Stimulated activated CD4-positive, alpha-beta T cell treated with anti-CD3 and anti-CD28 coated beads, Interleukin-4, amount 100 ng/mL, for 4 hours (primary cell): Measurements from ENCODE around the gene BBC3.
"Not testable (repeated sequence)": the region's sequence is repeated elsewhere in the genome, so short reads cannot be mapped to it uniquely, and the experiment has no call there.

Experiments used
- DNase-seq, 2 experiments: peaks; one replicate each; pipeline ENCODE4 v3.0.0-alpha.2; 2020

Gene BBC3

GRCh38 chr19:47257411-47258169, 26.6 kb upstream of the BBC3 start:
- no peak for DNase-seq

GRCh38 chr19:47256693-47257410, 25.9 kb upstream of the BBC3 start:
- peak; percentile 99 to 100 for DNase-seq

GRCh38 chr19:47255879-47256692, 25.1 kb upstream of the BBC3 start, which contains the start of gene CCDC9:
CCDC9 (plus strand) TSS chr19:47256525; CDS start chr19:47258401, 1,876 bp downstream.
- DNase-seq: peak; percentile 26 to 92

GRCh38 chr19:47253970-47254369, 23.0 kb upstream of the BBC3 start:
- DNase-seq: no peak

GRCh38 chr19:47253467-47253881, 22.5 kb upstream of the BBC3 start:
- DNase-seq: no peak

GRCh38 chr19:47253016-47253415, 22.0 kb upstream of the BBC3 start:
- DNase-seq: not testable (repeated sequence)

- peak; percentile 70 to 82 for DNase-seq
Measured at GRCh38 chr19:47247308-47247990, 16.4 kb upstream of the BBC3 start.

- peak; percentile 87 to 90 for DNase-seq
Measured at GRCh38 chr19:47243776-47244547, 13.0 kb upstream of the BBC3 start.

GRCh38 chr19:47243364-47243775, 12.4 kb upstream of the BBC3 start:
- DNase-seq: no peak

GRCh38 chr19:47241919-47242577, 11.0 kb upstream of the BBC3 start:
- no peak for DNase-seq

GRCh38 chr19:47240996-47241918, 10.3 kb upstream of the BBC3 start:
- DNase-seq: peak; percentile 85 to 89

GRCh38 chr19:47240556-47240955, 9.6 kb upstream of the BBC3 start:
- DNase-seq: no peak

- peak in 1 of 2 experiments; percentile 48 for DNase-seq
Measured at GRCh38 chr19:47239610-47240296, 8.8 kb upstream of the BBC3 start.

GRCh38 chr19:47239152-47239551, 8.2 kb upstream of the BBC3 start:
- no peak for DNase-seq

- DNase-seq: no peak
Measured at GRCh38 chr19:47236072-47236675, 5.2 kb upstream of the BBC3 start.

- no peak for DNase-seq
Measured at GRCh38 chr19:47232422-47233211, 1.6 kb upstream of the BBC3 start.

GRCh38 chr19:47231215-47232054, 436 bp upstream of the BBC3 start:
- peak; percentile 90 to 91 for DNase-seq
